GM19372 (cell line): ENCODE measurements around the gene NAA40.
A peak's percentile ranks its signal among the peaks of the same experiment; 100 is the strongest.

Experiments
- ATAC-seq: cut with Tn5 transposase; IDR thresholded peaks from one replicate; pipeline ENCODE4 v1.9.1; 2021; ENCODE audit warnings: mild to moderate bottlenecking, low read depth, moderate library complexity; ENCODE audit not compliant: unreplicated experiment

The NAA40 gene

GRCh38 chr11:63938479-63939396 lies at the start of gene NAA40:
Gene NAA40, plus strand, starts transcription at chr11:63939002. Its CDS starts 95 bp downstream, at chr11:63939097.
- peak; percentile 93 for ATAC-seq

- no peak for ATAC-seq
Measured at GRCh38 chr11:63889344-63889743, 49.5 kb upstream of the NAA40 start.

DNA sequence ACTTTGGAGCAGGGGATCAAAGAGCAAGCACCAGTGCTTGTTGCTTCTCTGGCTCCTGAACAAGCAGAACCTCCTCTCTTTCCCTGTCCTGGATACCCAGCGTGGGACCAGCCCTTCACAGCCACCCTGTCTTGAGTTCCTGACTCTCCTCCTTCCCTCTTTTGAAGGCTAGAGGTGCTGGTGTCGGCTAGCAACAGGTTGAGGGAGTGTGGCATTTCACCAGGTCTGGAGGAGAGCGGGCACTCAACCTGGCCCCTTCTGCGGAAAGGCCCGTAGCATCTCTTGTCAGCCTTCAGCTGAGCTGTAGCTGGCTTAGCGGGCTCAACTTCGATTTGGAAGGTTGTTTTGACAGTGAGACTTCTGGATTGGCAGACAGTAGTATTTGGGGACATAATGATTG lies 48.4 kb upstream of the NAA40 start:
- no peak for ATAC-seq

DNA sequence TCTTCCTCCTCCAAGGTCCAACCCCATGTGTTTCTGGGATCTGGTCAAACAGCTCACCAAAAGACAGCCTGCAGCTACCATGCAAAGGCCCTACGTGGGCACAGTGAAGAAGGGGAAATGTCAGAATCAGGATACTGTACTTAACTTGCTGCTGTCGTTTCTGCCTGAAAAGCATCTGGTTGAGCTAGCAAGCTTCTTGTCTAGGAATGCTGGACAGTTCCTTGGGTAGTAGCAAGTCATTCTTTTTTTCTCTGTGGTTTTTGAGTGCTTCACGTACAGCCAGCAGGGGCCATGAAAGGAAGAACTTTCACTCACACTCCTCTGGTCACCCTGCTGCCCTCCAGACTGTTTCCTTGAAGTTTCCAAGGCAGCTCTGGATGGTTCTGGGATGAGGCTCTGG lies 46.6 kb upstream of the NAA40 start:
- ATAC-seq: no peak

- no peak for ATAC-seq
Measured at GRCh38 chr11:63893355-63893754, 45.4 kb upstream of the NAA40 start.

GRCh38 chr11:63896071-63896470 lies 42.7 kb upstream of the NAA40 start:
- no peak for ATAC-seq

DNA sequence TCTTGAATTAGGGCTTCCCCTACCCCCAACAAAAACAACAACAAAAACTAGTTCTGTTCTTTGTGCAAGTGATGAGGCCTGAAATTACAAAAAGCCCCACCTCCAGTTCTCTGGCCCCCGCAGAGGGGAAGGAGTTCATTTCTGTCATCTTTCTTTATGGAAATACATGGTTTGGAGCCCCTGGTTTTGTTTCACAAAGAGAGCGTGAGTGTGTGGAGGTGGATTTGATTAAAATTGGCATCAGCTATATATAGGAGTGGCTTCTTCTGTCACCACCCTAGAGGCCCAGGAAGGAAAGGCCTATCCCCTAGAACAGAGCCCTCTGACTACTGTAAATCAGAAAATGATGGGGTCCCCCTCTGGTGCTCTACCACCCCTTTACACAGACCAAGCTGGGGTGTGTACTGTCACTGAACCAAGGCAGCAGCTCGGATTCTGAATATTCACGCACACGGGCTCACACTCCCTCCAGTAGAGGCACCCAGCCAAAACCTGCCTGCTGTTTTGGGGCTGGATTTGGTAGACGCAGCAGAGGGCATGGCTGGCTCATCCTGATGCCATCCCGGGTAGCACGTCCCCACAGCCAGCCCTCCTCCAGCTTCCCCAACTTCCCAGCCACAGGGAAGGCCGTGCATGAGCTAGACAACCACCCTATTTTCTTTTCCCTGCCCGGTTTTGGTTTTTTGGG lies 41.2 kb upstream of the NAA40 start:
- no peak for ATAC-seq

- no peak for ATAC-seq
Measured at GRCh38 chr11:63901660-63902059, 37.1 kb upstream of the NAA40 start.

DNA sequence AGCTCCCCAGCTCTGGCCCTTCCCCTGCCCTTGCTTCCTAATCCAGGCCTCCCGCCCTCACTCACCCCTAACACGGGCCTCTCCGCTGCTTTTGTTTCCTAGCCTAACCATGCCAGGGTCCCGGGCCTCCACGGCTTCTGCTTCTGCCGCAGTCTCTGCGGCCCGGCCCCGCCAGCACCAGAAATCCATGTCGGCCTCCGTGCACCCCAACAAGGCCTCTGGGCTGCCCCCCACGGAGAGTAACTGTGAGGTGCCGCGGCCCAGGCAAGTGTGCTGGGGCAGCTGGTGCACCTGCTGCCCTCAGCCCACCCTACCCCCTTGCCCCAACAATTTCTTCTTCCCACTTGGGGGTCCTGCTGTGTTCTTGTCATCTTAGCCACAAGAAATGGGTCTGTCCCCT lies 34.9 kb upstream of the NAA40 start:
- no peak for ATAC-seq

DNA sequence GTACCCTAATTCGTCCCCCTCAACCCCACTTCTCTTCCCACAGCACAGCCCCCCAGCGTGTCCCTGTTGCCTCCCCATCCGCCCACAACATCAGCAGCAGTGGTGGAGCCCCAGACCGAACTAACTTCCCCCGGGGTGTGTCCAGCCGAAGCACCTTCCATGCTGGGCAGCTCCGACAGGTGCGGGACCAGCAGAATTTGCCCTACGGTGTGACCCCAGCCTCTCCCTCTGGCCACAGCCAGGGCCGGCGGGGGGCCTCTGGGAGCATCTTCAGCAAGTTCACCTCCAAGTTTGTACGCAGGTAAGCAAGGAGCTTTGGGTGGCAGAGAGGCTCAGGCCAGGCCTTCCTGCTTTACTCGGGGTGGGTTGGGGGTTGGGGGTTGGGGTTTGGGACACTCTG lies 34.1 kb upstream of the NAA40 start:
- no peak for ATAC-seq

DNA sequence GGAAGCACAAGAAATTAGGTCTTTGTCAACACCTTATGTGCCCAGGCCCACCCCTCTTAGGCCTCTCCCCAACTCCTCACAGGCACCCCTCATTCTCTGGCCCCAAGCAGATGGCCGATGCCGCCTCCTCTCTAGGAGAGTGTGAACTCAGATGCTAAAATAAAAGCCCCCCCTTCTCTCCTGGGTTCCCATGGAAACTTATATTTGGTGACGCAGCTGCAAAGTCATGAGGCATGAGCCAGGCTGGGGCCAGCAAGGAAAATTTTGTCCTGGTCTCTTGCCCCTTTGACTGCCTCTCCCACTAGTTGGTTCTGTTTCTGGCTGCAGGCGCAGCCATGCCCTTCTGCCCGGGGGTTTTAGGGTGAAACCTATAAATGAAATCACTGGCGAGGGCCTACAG lies 33.6 kb upstream of the NAA40 start:
- ATAC-seq: no peak

- ATAC-seq: no peak
Measured at GRCh38 chr11:63906087-63906486, 32.7 kb upstream of the NAA40 start.

DNA sequence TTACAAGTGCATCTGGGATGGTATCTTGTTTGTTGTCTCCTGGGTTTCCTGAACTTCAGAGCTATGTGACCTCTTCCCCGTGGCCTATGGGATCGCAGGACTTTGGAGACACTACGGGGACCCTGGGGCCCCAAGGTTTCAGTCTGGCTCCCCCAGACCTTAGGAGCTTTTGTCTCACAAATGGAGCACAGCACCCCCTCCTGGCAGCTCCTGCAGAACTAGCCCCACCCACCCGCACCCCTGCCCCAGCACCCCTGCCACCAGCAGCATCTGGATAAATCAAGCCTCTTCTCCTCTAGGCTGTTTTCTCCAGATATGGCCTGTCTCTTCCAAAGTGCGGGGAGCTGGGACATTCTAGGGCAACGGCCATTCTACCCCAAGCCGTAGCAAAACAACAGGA lies 32.2 kb upstream of the NAA40 start:
- no peak for ATAC-seq

DNA sequence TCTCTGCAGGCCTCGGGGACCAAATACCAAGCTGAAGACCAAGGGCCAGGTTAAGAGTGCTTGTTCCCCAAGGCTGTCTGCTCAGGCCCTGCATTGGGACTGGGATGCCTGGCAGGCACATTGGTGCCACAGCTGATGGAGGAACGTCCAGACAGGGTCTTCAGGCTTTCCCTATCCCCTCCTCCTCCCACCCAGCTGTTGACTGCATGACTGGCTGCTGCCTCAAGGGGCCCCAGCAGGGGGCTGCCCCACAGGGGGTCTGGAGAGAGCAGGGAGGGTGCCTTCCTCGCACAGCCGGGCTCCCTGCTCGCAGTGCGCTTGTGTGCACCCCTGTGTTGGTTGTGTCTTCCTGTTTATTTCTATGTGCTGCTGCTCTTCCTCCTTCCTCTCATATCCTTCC lies 31.7 kb upstream of the NAA40 start:
- no peak for ATAC-seq

- no peak for ATAC-seq
Measured at GRCh38 chr11:63907808-63908530, 30.8 kb upstream of the NAA40 start.

GRCh38 chr11:63908631-63909401 lies 30.0 kb upstream of the NAA40 start:
- ATAC-seq: no peak

DNA sequence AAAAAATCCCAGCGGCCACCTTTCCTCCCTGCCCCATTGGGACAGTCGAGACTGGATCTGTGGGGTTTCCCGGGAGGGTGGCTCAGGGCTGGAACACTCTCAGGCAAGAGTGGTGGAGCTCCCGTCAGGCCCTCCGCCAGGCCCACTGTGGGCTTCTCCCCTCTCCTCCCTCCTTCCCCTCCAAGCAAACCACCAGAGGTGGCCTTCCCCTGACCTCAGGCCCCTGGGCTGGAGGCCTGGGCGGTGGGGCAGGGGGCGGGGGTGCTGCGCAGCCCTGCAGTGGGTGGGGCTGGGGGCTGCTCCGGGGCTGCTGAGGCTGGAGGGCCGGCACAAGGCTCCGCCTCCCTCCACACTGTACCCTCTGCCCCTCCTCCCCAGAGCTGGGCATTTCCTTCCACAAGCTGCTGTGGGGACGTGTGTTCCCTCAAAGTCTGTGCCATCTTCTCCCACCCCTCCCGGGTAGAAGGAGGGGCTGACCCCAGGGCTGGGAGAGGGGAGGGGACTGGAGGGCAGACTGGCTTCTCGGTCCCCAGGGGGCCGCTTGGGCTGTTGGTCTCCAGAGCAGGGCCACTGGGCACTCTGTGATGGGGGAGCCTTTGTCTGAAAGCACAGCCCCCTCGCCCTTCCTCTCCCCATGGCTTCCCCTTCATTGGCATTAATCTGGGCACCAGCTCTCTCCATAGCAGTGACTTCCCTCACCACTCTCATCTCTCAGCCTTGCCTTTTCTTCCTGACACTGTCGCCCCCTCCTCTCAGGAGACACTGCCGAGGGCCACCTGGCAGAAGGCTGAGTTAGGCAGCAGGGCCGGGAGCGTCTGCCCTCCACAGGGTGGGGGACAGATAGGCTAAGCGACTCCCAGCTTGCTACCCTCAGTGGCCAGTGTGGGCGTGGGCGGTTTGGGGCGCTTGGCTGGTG lies 29.0 kb upstream of the NAA40 start:
- no peak for ATAC-seq

- no peak for ATAC-seq
Measured at GRCh38 chr11:63910675-63911074, 28.1 kb upstream of the NAA40 start.

DNA sequence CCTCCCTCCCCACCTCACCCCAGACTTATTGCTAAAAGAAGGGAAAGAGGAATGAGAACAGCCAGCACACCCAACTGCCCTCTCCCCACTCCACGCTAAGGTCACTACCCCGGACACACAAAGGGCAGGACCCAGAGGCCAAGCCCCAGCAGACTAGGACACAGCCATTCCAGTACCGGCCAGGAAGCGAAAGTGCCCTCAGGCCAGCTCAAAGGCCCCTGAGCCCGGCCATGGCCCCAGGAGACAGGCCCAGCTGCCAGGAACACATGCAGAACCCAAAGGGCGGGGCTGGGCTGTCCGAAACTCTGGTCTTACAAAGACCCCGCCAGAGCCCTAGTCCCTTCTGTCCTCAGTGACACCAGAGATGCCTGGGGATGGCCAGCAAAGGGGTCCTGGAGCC lies 27.4 kb upstream of the NAA40 start:
- no peak for ATAC-seq
